Measurements from ENCODE around the gene SLC6A11. TPM values are rescaled to one million over a fixed set of nuclear protein-coding genes. Genes with fewer than 3 reads are reported as not detected.

The SLC6A11 gene
- total and polyA plus RNA-seq, 9 donors: under 0.01 to 0.33 (median 0.07) TPM; not detected in 2

GRCh38 chr3:10771486-10772270 is 44.4 kb upstream of the SLC6A11 start:
- H3K4me3 ChIP-seq: no peak overlapping the region
- intact Hi-C loops (cut with DNase I): no loop called here
- no peak for DNase-seq
- H3K27me3 ChIP-seq: no peaks in the 10 kb centered on the region
- no peaks in the 10 kb centered on the region for H3K9me3 ChIP-seq
- TF ChIP-seq CTCF (IDR thresholded peaks at IDR 0.05) (no peak), EP300 (IDR thresholded peaks at IDR 0.05) (no peak), POLR2A (IDR thresholded peaks at IDR 0.05) (no peak)
- H3K4me1 ChIP-seq (ENCODE audit: insufficient read depth): no peaks in the 10 kb centered on the region
- H3K36me3 ChIP-seq: no peaks in the 10 kb centered on the region
- no peak overlapping the region for H3K27ac ChIP-seq
- WGBS, 3 donors: 18 to 22% (median 19%) methylated on average over 10 of the region's 10 CpGs

GRCh38 chr3:10772271-10773161 is 43.5 kb upstream of the SLC6A11 start:
- no peaks in the 10 kb centered on the region for H3K27me3 ChIP-seq
- no peak for DNase-seq
- no peaks in the 10 kb centered on the region for H3K36me3 ChIP-seq
- WGBS, 3 donors: 26 to 28% (median 27%) methylated on average over 16 of the region's 16 CpGs
- H3K4me3 ChIP-seq: no peak overlapping the region
- no peaks in the 10 kb centered on the region for H3K9me3 ChIP-seq
- H3K27ac ChIP-seq: no peak overlapping the region
- TF ChIP-seq EP300 (IDR thresholded peaks at IDR 0.05): no peak
- TF ChIP-seq POLR2A (IDR thresholded peaks at IDR 0.05): no peak
- TF ChIP-seq CTCF (IDR thresholded peaks at IDR 0.05): no peak
- H3K4me1 ChIP-seq (ENCODE audit: insufficient read depth): no peaks in the 10 kb centered on the region
- intact Hi-C loops (cut with DNase I): no loop called here

- Histone ChIP-seq H3K4me1 (ENCODE audit: insufficient read depth) (no peaks in the 10 kb centered on the region), H3K27me3 (no peaks in the 10 kb centered on the region), H3K27ac (no peak overlapping the region), H3K9me3 (no peaks in the 10 kb centered on the region), H3K36me3 (no peaks in the 10 kb centered on the region), H3K4me3 (no peak overlapping the region)
- no peak for TF ChIP-seq POLR2A (IDR thresholded peaks at IDR 0.05)
- TF ChIP-seq CTCF (IDR thresholded peaks at IDR 0.05): no peak
- no peak for TF ChIP-seq EP300 (IDR thresholded peaks at IDR 0.05)
- intact Hi-C loops (cut with DNase I): no loop called here
- WGBS, 3 donors: 70 to 76% (median 74%) methylated on average over 8 of the region's 8 CpGs
- DNase-seq: no peak
These were observed 41.8 kb upstream of the SLC6A11 start for GRCh38 chr3:10774129-10774670.

GRCh38 chr3:10774825-10775224 is 41.2 kb upstream of the SLC6A11 start:
- no peak overlapping the region for H3K4me3 ChIP-seq
- intact Hi-C loops (cut with DNase I): no loop called here
- no peak for DNase-seq
- no peaks in the 10 kb centered on the region for H3K4me1 ChIP-seq (ENCODE audit: insufficient read depth)
- H3K27me3 ChIP-seq: no peaks in the 10 kb centered on the region
- no peak for TF ChIP-seq POLR2A (IDR thresholded peaks at IDR 0.05)
- no peak for TF ChIP-seq EP300 (IDR thresholded peaks at IDR 0.05)
- no peak for TF ChIP-seq CTCF (IDR thresholded peaks at IDR 0.05)
- H3K36me3 ChIP-seq: no peaks in the 10 kb centered on the region
- no peaks in the 10 kb centered on the region for H3K9me3 ChIP-seq
- WGBS, 3 donors: 69 to 77% (median 75%) methylated on average over 8 of the region's 8 CpGs
- no peak overlapping the region for H3K27ac ChIP-seq
